GM21528 (cell line): ENCODE measurements around the gene CH25H.

Experiments used
- ATAC-seq: cut with Tn5 transposase; IDR thresholded peaks from one replicate; pipeline ENCODE4 v1.9.1; 2021; ENCODE audit warnings: mild to moderate bottlenecking, moderate library complexity; ENCODE audit not compliant: unreplicated experiment, low FRiP score

The CH25H gene

GRCh38 chr10:89160339-89160738 is 46.8 kb downstream of the CH25H start:
- ATAC-seq = no peak

- no peak for ATAC-seq
Observed at GRCh38 chr10:89159761-89160160, 47.4 kb downstream of the CH25H start.

- no peak for ATAC-seq
Observed at GRCh38 chr10:89159316-89159715, 47.8 kb downstream of the CH25H start.

- ATAC-seq = no peak
Observed at GRCh38 chr10:89158446-89158845, 48.7 kb downstream of the CH25H start.

GRCh38 chr10:89156161-89156835 is 50.8 kb downstream of the CH25H start:
- no peak for ATAC-seq
